WTC11 (cell line): Measurements from ENCODE around the gene EPSTI1. TPM values are rescaled to one million over a fixed set of nuclear protein-coding genes. Genes with fewer than 3 reads are reported as not detected.

ENCODE experiments used
- ATAC-seq: fragments of 200-7000 bp; cut with Tn5 transposase; 2 replicates; pipeline ENCODE4 v1.10.0; 2021; ENCODE audit warnings: mild to moderate bottlenecking, moderate library complexity
- CTCF ChIA-PET: fragments of 300-600 bp; sonication (Branson Sonifier 250); formaldehyde crosslinking; loops from one replicate; lab custom pipeline; 2021; ENCODE audit warnings: antibody characterized with exemption; lab: Charles Lee
- POLR2A ChIA-PET: fragments of 350-600 bp; sonication (Branson Sonifier 250); formaldehyde crosslinking; loops from one replicate; lab custom pipeline; 2021; ENCODE audit warnings: antibody characterized with exemption; lab: Charles Lee
- DNase-seq: peaks from one replicate; pipeline ENCODE4 v3.0.0; 2021; ENCODE audit warnings: low spot score
- H3K27ac Mint-ChIP-seq: 2 replicates; pipeline ENCODE4 v1.8.0; 2021; ENCODE audit warnings: mixed read lengths
- H3K27me3 Mint-ChIP-seq: 2 replicates; pipeline ENCODE4 v1.8.0; 2021; ENCODE audit warnings: low read depth, mild to moderate bottlenecking, moderate library complexity, mixed read lengths
- H3K36me3 Mint-ChIP-seq: 2 replicates; pipeline ENCODE4 v1.8.0; 2021; ENCODE audit warnings: mixed read lengths
- H3K4me1 Mint-ChIP-seq: 2 replicates; pipeline ENCODE4 v1.8.0; 2022; ENCODE audit warnings: mixed read lengths
- H3K4me3 Mint-ChIP-seq: 2 replicates; pipeline ENCODE4 v1.8.0; 2021; ENCODE audit warnings: mild to moderate bottlenecking, moderate library complexity, mixed read lengths
- H3K9me3 Mint-ChIP-seq: 2 replicates; pipeline ENCODE4 v1.8.0; 2021; ENCODE audit warnings: mixed read lengths
- ATF3 ChIP-seq: sonication (generic); formaldehyde crosslinking; conservative IDR thresholded peaks from 2 replicates; pipeline ENCODE4 v1.8.1; 2022; ENCODE audit warnings: mild to moderate bottlenecking, missing genetic modification reagents
- CREB1 ChIP-seq: sonication (generic); formaldehyde crosslinking; IDR thresholded peaks from 2 replicates; pipeline ENCODE4 v1.8.0; 2023; ENCODE audit warnings: mild to moderate bottlenecking, missing genetic modification reagents
- FOXK1 ChIP-seq: sonication (generic); formaldehyde crosslinking; IDR thresholded peaks from 2 replicates; pipeline ENCODE4 v1.8.0; 2022; ENCODE audit warnings: mild to moderate bottlenecking, moderate library complexity, missing genetic modification reagents
- JAZF1 ChIP-seq: fragments of 250-450 bp; sonication (Bioruptor Pico); IDR thresholded peaks from 2 replicates; pipeline ENCODE4 v1.9.0; 2021; ENCODE audit warnings: moderate library complexity, mild to moderate bottlenecking, inconsistent platforms
- SMAD3 ChIP-seq: sonication (generic); formaldehyde crosslinking; IDR thresholded peaks from 2 replicates; pipeline ENCODE4 v1.8.0; 2022; ENCODE audit warnings: missing genetic modification reagents, mild to moderate bottlenecking, borderline replicate concordance
- SMAD4 ChIP-seq: sonication (generic); formaldehyde crosslinking; IDR thresholded peaks from 2 replicates; pipeline ENCODE4 v1.8.0; 2022; ENCODE audit warnings: mild to moderate bottlenecking, missing genetic modification reagents
- SOX15 ChIP-seq: fragments of 250-450 bp; sonication (Bioruptor Pico); IDR thresholded peaks from 2 replicates; pipeline ENCODE4 v1.9.0; 2021; ENCODE audit warnings: mild to moderate bottlenecking
- USF2 ChIP-seq: sonication (generic); formaldehyde crosslinking; IDR thresholded peaks from 2 replicates; pipeline ENCODE4 v1.8.1; 2023; ENCODE audit warnings: mild to moderate bottlenecking, missing genetic modification reagents, moderate library complexity
- ZNF138 ChIP-seq: sonication (generic); formaldehyde crosslinking; conservative IDR thresholded peaks from 2 replicates; pipeline ENCODE4 v1.8.1; 2022; ENCODE audit warnings: mild to moderate bottlenecking, moderate library complexity, missing genetic modification reagents
- ZNF263 ChIP-seq: sonication (generic); formaldehyde crosslinking; IDR thresholded peaks from 2 replicates; pipeline ENCODE4 v1.8.1; 2022; ENCODE audit warnings: low read depth, mild to moderate bottlenecking, moderate library complexity, missing genetic modification reagents
- ZNF416 ChIP-seq: fragments of 250-450 bp; sonication (Bioruptor Pico); IDR thresholded peaks from 2 replicates; pipeline ENCODE4 v1.9.0; 2021; ENCODE audit warnings: mild to moderate bottlenecking, inconsistent platforms
- total RNA-seq: library from RNA; stranded (reverse); gene quantifications from 3 replicates; pipeline ENCODE4 v1.2.3, GENCODE V29; 2021
- TF ChIP-seq, protein P1 (sequence below): fragments of 250-450 bp; sonication (Bioruptor Pico); IDR thresholded peaks from 2 replicates; pipeline ENCODE4 v1.9.0; 2021; ENCODE audit warnings: mild to moderate bottlenecking
- TF ChIP-seq, protein P2 (sequence below): sonication (generic); formaldehyde crosslinking; IDR thresholded peaks from 2 replicates; pipeline ENCODE4 v1.8.1; 2023; ENCODE audit warnings: mild to moderate bottlenecking, missing genetic modification reagents, moderate library complexity
- TF ChIP-seq, protein P3 (sequence below): sonication (generic); formaldehyde crosslinking; IDR thresholded peaks from 2 replicates; pipeline ENCODE4 v1.8.0; 2023; ENCODE audit warnings: missing genetic modification reagents, mild to moderate bottlenecking, borderline replicate concordance

Gene EPSTI1
- total RNA-seq, 1 experiment from 2014 or later, result 2.1 TPM

DNA sequence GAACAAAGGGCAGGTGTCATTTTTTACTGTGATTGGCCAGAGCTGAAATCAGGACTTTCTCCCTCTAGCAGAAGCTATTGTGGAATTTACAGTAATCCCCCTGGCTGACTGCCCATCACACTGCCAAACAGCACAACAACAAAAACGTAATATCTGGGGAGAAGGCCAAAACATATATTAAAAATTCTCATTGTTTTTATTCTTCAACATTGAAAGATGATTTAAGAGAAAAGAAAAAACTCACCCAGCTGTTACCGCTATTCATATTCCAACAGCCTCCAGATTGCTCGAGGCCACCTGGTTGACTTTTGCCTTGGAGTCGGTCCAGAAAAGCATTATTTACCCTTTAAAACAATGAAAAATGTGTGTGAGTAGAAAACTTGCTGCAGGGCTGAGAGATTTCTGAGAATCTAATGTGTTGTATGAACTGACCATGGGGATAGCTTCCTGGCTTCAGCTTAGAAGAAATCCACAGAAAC lies 97.2 kb downstream of the EPSTI1 start (continued):
- TF ChIP-seq, protein P1, sequence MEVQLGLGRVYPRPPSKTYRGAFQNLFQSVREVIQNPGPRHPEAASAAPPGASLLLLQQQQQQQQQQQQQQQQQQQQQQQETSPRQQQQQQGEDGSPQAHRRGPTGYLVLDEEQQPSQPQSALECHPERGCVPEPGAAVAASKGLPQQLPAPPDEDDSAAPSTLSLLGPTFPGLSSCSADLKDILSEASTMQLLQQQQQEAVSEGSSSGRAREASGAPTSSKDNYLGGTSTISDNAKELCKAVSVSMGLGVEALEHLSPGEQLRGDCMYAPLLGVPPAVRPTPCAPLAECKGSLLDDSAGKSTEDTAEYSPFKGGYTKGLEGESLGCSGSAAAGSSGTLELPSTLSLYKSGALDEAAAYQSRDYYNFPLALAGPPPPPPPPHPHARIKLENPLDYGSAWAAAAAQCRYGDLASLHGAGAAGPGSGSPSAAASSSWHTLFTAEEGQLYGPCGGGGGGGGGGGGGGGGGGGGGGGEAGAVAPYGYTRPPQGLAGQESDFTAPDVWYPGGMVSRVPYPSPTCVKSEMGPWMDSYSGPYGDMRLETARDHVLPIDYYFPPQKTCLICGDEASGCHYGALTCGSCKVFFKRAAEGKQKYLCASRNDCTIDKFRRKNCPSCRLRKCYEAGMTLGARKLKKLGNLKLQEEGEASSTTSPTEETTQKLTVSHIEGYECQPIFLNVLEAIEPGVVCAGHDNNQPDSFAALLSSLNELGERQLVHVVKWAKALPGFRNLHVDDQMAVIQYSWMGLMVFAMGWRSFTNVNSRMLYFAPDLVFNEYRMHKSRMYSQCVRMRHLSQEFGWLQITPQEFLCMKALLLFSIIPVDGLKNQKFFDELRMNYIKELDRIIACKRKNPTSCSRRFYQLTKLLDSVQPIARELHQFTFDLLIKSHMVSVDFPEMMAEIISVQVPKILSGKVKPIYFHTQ (CRISPR knock-in tag), result no peak

GRCh38 chr13:42893214-42893671 lies 98.8 kb downstream of the EPSTI1 start:
- no peaks in the 10 kb centered on the region for H3K9me3 Mint-ChIP-seq
- no peak overlapping the region for H3K4me3 Mint-ChIP-seq
- CTCF ChIA-PET, result no interaction called here
- no peaks in the 10 kb centered on the region; the same call in 1 of the 2 replicates for H3K27me3 Mint-ChIP-seq
- POLR2A ChIA-PET, result no interaction called here
- no peak overlapping the region for H3K27ac Mint-ChIP-seq
- DNase-seq, result no peak
- ATAC-seq, result no peak
- no peaks in the 10 kb centered on the region for H3K36me3 Mint-ChIP-seq
- TF ChIP-seq ZNF263 (CRISPR knock-in tag), result no peak
- TF ChIP-seq SMAD4 (CRISPR knock-in tag), result no peak
- TF ChIP-seq, protein P2, sequence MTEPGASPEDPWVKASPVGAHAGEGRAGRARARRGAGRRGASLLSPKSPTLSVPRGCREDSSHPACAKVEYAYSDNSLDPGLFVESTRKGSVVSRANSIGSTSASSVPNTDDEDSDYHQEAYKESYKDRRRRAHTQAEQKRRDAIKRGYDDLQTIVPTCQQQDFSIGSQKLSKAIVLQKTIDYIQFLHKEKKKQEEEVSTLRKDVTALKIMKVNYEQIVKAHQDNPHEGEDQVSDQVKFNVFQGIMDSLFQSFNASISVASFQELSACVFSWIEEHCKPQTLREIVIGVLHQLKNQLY, result no peak
- no peak for TF ChIP-seq USF2 (CRISPR knock-in tag)
- TF ChIP-seq ZNF138, result no peak
- TF ChIP-seq, protein P3, sequence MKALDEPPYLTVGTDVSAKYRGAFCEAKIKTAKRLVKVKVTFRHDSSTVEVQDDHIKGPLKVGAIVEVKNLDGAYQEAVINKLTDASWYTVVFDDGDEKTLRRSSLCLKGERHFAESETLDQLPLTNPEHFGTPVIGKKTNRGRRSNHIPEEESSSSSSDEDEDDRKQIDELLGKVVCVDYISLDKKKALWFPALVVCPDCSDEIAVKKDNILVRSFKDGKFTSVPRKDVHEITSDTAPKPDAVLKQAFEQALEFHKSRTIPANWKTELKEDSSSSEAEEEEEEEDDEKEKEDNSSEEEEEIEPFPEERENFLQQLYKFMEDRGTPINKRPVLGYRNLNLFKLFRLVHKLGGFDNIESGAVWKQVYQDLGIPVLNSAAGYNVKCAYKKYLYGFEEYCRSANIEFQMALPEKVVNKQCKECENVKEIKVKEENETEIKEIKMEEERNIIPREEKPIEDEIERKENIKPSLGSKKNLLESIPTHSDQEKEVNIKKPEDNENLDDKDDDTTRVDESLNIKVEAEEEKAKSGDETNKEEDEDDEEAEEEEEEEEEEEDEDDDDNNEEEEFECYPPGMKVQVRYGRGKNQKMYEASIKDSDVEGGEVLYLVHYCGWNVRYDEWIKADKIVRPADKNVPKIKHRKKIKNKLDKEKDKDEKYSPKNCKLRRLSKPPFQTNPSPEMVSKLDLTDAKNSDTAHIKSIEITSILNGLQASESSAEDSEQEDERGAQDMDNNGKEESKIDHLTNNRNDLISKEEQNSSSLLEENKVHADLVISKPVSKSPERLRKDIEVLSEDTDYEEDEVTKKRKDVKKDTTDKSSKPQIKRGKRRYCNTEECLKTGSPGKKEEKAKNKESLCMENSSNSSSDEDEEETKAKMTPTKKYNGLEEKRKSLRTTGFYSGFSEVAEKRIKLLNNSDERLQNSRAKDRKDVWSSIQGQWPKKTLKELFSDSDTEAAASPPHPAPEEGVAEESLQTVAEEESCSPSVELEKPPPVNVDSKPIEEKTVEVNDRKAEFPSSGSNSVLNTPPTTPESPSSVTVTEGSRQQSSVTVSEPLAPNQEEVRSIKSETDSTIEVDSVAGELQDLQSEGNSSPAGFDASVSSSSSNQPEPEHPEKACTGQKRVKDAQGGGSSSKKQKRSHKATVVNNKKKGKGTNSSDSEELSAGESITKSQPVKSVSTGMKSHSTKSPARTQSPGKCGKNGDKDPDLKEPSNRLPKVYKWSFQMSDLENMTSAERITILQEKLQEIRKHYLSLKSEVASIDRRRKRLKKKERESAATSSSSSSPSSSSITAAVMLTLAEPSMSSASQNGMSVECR (CRISPR knock-in tag), result no peak
- TF ChIP-seq CREB1 (CRISPR knock-in tag), result no peak
- no peak for TF ChIP-seq SMAD3 (CRISPR knock-in tag)
- no peak for TF ChIP-seq ATF3 (CRISPR knock-in tag)
- no peak for TF ChIP-seq JAZF1
- no peak for TF ChIP-seq ZNF416 (CRISPR knock-in tag)
- no peak for TF ChIP-seq FOXK1 (CRISPR knock-in tag)
- TF ChIP-seq, all 79 proteins: peak for 0
- peaks cover 6% of the 10 kb centered on the region for H3K4me1 Mint-ChIP-seq

GRCh38 chr13:42892760-42893159 lies 99.3 kb downstream of the EPSTI1 start:
- POLR2A ChIA-PET, result no interaction called here
- H3K36me3 Mint-ChIP-seq, result no peaks in the 10 kb centered on the region
- DNase-seq, result no peak
- no peaks in the 10 kb centered on the region for H3K9me3 Mint-ChIP-seq
- TF ChIP-seq SOX15 (CRISPR knock-in tag), result no peak
- no peak for TF ChIP-seq CREB1 (CRISPR knock-in tag)
- TF ChIP-seq JAZF1, result no peak
- TF ChIP-seq, all 79 proteins: peak for 0
- H3K4me1 Mint-ChIP-seq, result peaks cover 6% of the 10 kb centered on the region
- CTCF ChIA-PET, result no interaction called here
- no peak overlapping the region for H3K27ac Mint-ChIP-seq
- no peaks in the 10 kb centered on the region; the same call in 1 of the 2 replicates for H3K27me3 Mint-ChIP-seq
- no peak for ATAC-seq
- no peak overlapping the region for H3K4me3 Mint-ChIP-seq
